SU-DHL-6 (cell line): ENCODE data around the gene SPINK1.

Source experiments
- H2AFZ ChIP-seq: fragments of 200-600 bp; sonication (generic); 2 replicates; pipeline ENCODE4 v1.6.1; 2014; ENCODE audit warnings: low read depth, mild to moderate bottlenecking, moderate library complexity, mixed read lengths, antibody characterized with exemption, low read length; ENCODE audit not compliant: severe bottlenecking
- H3F3A ChIP-seq: fragments of 200-600 bp; shearing (Covaris generic); 2 replicates; pipeline ENCODE4 v1.6.0; 2016; ENCODE audit warnings: antibody characterized with exemption, mild to moderate bottlenecking; ENCODE audit not compliant: insufficient read depth
- H3K27ac ChIP-seq: fragments of 200-600 bp; sonication (generic); 2 replicates; pipeline ENCODE4 v1.5.1; 2016; ENCODE audit warnings: low read depth, mild to moderate bottlenecking, low read length, moderate library complexity, mixed read lengths
- H3K27me3 ChIP-seq: fragments of 200-600 bp; sonication (generic), shearing (Covaris generic); 2 replicates; pipeline ENCODE4 v1.6.0; 2014; ENCODE audit warnings: mild to moderate bottlenecking, low read length
- H3K36me3 ChIP-seq: fragments of 200-600 bp; sonication (generic); 2 replicates; pipeline ENCODE4 v1.6.1; 2014; ENCODE audit warnings: mild to moderate bottlenecking, low read length, mixed read lengths
- H3K4me2 ChIP-seq: fragments of 300-600, 200-600 bp; shearing (Covaris generic), sonication (generic); 2 replicates; pipeline ENCODE4 v1.6.0; 2014; ENCODE audit warnings: low read length, low read depth, mild to moderate bottlenecking; ENCODE audit not compliant: poor library complexity, severe bottlenecking
- H3K4me3 ChIP-seq: fragments of 200-600 bp; sonication (generic); 2 replicates; pipeline ENCODE4 v1.5.1; 2014; ENCODE audit warnings: antibody characterized with exemption, low read length, mild to moderate bottlenecking, mixed read lengths; ENCODE audit not compliant: insufficient read depth, poor library complexity, severe bottlenecking
- H3K79me2 ChIP-seq: fragments of 200-600 bp; sonication (generic); 2 replicates; pipeline ENCODE4 v1.6.1; 2014; ENCODE audit warnings: mild to moderate bottlenecking, low read length, moderate library complexity; ENCODE audit not compliant: insufficient read depth
- H3K9ac ChIP-seq: fragments of 200-600 bp; sonication (generic); 2 replicates; pipeline ENCODE4 v1.7.0; 2014; ENCODE audit warnings: mild to moderate bottlenecking, low read length
- H3K9me2 ChIP-seq: fragments of 200-600 bp; sonication (generic); replicated peaks from 2 replicates; pipeline ENCODE4 v1.6.1; 2014; ENCODE audit warnings: low read length; ENCODE audit not compliant: insufficient read depth
- H3K9me3 ChIP-seq: fragments of 200-600 bp; sonication (generic); 2 replicates; pipeline ENCODE4 v1.6.1; 2014; ENCODE audit warnings: low read length, mixed read lengths; ENCODE audit not compliant: insufficient read depth
- H4K20me1 ChIP-seq: fragments of 200-600 bp; sonication (generic); 2 replicates; pipeline ENCODE4 v1.6.1; 2014; ENCODE audit warnings: low read depth, mild to moderate bottlenecking, antibody characterized with exemption, low read length, moderate library complexity, mixed read lengths
- CTCF ChIP-seq: fragments of 200-600 bp; sonication (generic); IDR thresholded peaks from one replicate; pipeline ENCODE4 v1.5.1; 2017; ENCODE audit warnings: antibody characterized with exemption, mild to moderate bottlenecking, low read length, moderate library complexity; ENCODE audit not compliant: insufficient read depth, poor library complexity, severe bottlenecking
- EZH2phosphoT487 ChIP-seq: fragments of 200-600 bp; sonication (generic), shearing (Covaris generic); conservative IDR thresholded peaks from 2 replicates; pipeline ENCODE4 v1.6.1; 2018; ENCODE audit warnings: mild to moderate bottlenecking, antibody characterized with exemption, low read length, moderate library complexity, mixed read lengths

The SPINK1 gene

GRCh38 chr5:147779694-147780093 is 51.8 kb downstream of the SPINK1 start:
- Histone ChIP-seq H3K27me3 (no peaks in the 10 kb centered on the region), H3K9me2 (no peaks in the 10 kb centered on the region), H3K9me3 (no peaks in the 10 kb centered on the region), H4K20me1 (no peaks in the 10 kb centered on the region), H3F3A (no peaks in the 10 kb centered on the region), H3K79me2 (no peaks in the 10 kb centered on the region), H3K27ac (no peak overlapping the region), H3K4me3 (no peak overlapping the region), H3K4me2 (no peak overlapping the region), H3K9ac (no peak overlapping the region), H3K36me3 (no peaks in the 10 kb centered on the region), H2AFZ (no peak overlapping the region)
- TF ChIP-seq CTCF (no peak), EZH2phosphoT487 (no peak)

- no peak overlapping the region for H3K4me3 ChIP-seq
- H3F3A ChIP-seq, result no peaks in the 10 kb centered on the region
- H3K9me3 ChIP-seq, result no peaks in the 10 kb centered on the region
- H3K27ac ChIP-seq, result no peak overlapping the region
- H3K9ac ChIP-seq, result no peak overlapping the region
- TF ChIP-seq EZH2phosphoT487, result no peak
- no peak for TF ChIP-seq CTCF
- H2AFZ ChIP-seq, result no peak overlapping the region
- H3K9me2 ChIP-seq, result no peaks in the 10 kb centered on the region
- no peaks in the 10 kb centered on the region for H3K36me3 ChIP-seq
- H3K27me3 ChIP-seq, result no peaks in the 10 kb centered on the region
- no peaks in the 10 kb centered on the region for H3K79me2 ChIP-seq
- H3K4me2 ChIP-seq, result no peak overlapping the region
- no peaks in the 10 kb centered on the region; the same call in 1 of the 2 replicates for H4K20me1 ChIP-seq
Measured at GRCh38 chr5:147776989-147777388, 54.5 kb downstream of the SPINK1 start.
